Transverse colon (tissue), 4 donors: Measurements from ENCODE around the gene SULT1C3.

Experiments
- POLR2AphosphoS5 ChIP-seq, 3 donors: sonication (generic); formaldehyde crosslinking; IDR thresholded peaks; one replicate each; pipeline ENCODE4 v1.6.1; 2016; ENCODE audit warnings: antibody characterized with exemption in 3 of 3
- TF ChIP-seq, protein P1 (sequence below), 5 experiments: fragments of 200-600 bp in 3 of 5; fragments of 450-650 bp in 2 of 5; sonication (generic) in 3 of 5; IDR thresholded peaks; 1 replicate in 2 of 5; 2 replicates in 3 of 5; pipeline ENCODE4 v1.5.1; 2016 to 2017; ENCODE audit warnings: antibody characterized with exemption in 5 of 5, inconsistent platforms in 3 of 5, mild to moderate bottlenecking in 2 of 5, moderate library complexity in 1 of 5

DNA sequence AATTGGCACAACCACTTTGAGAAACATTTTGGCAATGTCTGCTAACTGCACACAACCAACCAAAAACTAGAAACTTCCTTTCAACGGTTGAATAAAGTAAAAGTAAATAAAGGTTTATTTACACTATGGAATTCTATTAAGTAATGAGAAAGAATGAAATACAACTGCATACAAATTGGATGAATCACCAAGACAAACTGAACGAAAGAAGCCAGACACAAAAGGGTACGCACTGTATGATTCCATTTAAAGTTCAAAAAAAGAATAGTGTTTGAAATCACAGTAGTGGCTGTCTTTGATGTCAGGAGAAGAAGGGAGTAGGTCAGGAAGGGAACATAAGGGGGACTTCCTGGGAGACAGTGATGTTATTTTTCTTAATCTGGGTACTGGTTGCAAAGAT is 46.5 kb upstream of the SULT1C3 start:
- TF ChIP-seq, protein P1, sequence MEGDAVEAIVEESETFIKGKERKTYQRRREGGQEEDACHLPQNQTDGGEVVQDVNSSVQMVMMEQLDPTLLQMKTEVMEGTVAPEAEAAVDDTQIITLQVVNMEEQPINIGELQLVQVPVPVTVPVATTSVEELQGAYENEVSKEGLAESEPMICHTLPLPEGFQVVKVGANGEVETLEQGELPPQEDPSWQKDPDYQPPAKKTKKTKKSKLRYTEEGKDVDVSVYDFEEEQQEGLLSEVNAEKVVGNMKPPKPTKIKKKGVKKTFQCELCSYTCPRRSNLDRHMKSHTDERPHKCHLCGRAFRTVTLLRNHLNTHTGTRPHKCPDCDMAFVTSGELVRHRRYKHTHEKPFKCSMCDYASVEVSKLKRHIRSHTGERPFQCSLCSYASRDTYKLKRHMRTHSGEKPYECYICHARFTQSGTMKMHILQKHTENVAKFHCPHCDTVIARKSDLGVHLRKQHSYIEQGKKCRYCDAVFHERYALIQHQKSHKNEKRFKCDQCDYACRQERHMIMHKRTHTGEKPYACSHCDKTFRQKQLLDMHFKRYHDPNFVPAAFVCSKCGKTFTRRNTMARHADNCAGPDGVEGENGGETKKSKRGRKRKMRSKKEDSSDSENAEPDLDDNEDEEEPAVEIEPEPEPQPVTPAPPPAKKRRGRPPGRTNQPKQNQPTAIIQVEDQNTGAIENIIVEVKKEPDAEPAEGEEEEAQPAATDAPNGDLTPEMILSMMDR (IDR thresholded peaks at IDR 0.05), result no peak
- no peak for TF ChIP-seq POLR2AphosphoS5 (IDR thresholded peaks at IDR 0.05)
